Stomach (tissue), 9 donors: Measurements from ENCODE around the gene DNAAF8. TPM values are rescaled to one million over a fixed set of nuclear protein-coding genes. Genes with fewer than 3 reads are reported as not detected.

ENCODE experiments used
- DNase-seq, 2 donors: peaks; one replicate each; pipeline versions ENCODE4 v3.0.0 to v3.0.0-alpha.2; 2013 to 2019
- H3K27ac ChIP-seq, 5 donors: fragments of 200-600 bp in 4 of 5; sonication (generic) in 4 of 5; one replicate each; pipeline ENCODE4 v1.5.1; 2013 to 2019; ENCODE audit warnings: mild to moderate bottlenecking in 1 of 5, moderate library complexity in 1 of 5
- H3K27me3 ChIP-seq, 3 donors: fragments of 200-600 bp; sonication (generic); one replicate each; pipeline ENCODE4 v1.5.1; 2017 to 2019; ENCODE audit warnings: mixed run types in 1 of 3
- H3K36me3 ChIP-seq, 4 donors: fragments of 200-600 bp; sonication (generic); 1 replicate in 3 of 4; 2 replicates in 1 of 4; pipeline ENCODE4 v1.5.1; 2016 to 2019
- H3K4me1 ChIP-seq, 4 donors: fragments of 200-600 bp; sonication (generic); one replicate each; pipeline ENCODE4 v1.5.1; 2016 to 2019
- H3K4me3 ChIP-seq, 4 donors: fragments of 200-600 bp; sonication (generic) in 3 of 4; one replicate each; pipeline ENCODE4 v1.5.1; 2016 to 2019; ENCODE audit warnings: mild to moderate bottlenecking in 1 of 4
- H3K9me3 ChIP-seq, 4 donors: fragments of 200-600 bp; sonication (generic); one replicate each; pipeline ENCODE4 v1.5.1; 2016 to 2019
- EP300 ChIP-seq: sonication (generic); formaldehyde crosslinking; IDR thresholded peaks from one replicate; pipeline ENCODE4 v1.6.1; 2017; ENCODE audit warnings: antibody characterized with exemption
- POLR2A ChIP-seq, 4 donors: fragments of 450-650 bp; IDR thresholded peaks; one replicate each; pipeline ENCODE4 v1.6.1; 2016; ENCODE audit warnings: antibody characterized with exemption in 4 of 4, control low read depth in 2 of 4, mild to moderate bottlenecking in 1 of 4, moderate library complexity in 1 of 4
- POLR2AphosphoS5 ChIP-seq, 3 donors: sonication (generic); formaldehyde crosslinking; IDR thresholded peaks; one replicate each; pipeline ENCODE4 v1.6.1; 2016; ENCODE audit warnings: antibody characterized with exemption in 3 of 3
- WGBS, 5 donors: extraction: QIAGEN DNeasy Blood & Tissue Kit in 3 of 5; methylation state at CpG; one replicate each; pipeline versions ENCODE4 v1.1.5 to v1.1.7; 2013 to 2018; 5-methylcytosine and 5-hydroxymethylcytosine counted together
- intact Hi-C: fragments of 100-400 bp; cut with DNase I; formaldehyde crosslinking; loops from one replicate; pipeline ENCODE4 v1.15.1; 2023; ENCODE audit warnings: low total_unique reads
- polyA plus RNA-seq, 3 donors: library from polyadenylated mRNA; stranded (reverse); fragments of 200-250 nt; gene quantifications; one replicate each; pipeline ENCODE4 v1.2.3, GENCODE V29; 2013
- total RNA-seq, 5 donors: library from RNA; depleted of rRNA; stranded (reverse); fragments of >200 nt; gene quantifications; one replicate each; pipeline versions ENCODE4 v1.1.0 to v1.2.3, GENCODE V29; 2014 to 2016
- TF ChIP-seq, protein P1 (sequence below), 7 experiments: fragments of 450-650 bp in 4 of 7; fragments of 200-600 bp in 3 of 7; sonication (generic) in 3 of 7; IDR thresholded peaks; one replicate each; pipeline ENCODE4 v1.5.1; 2016 to 2019; ENCODE audit warnings: antibody characterized with exemption in 7 of 7, control low read depth in 2 of 7, mild to moderate bottlenecking in 1 of 7
- donor health status: healthy with polysubstance abuse.
- donor health status: Bipolar disorder and iron deficiency.
- donor health status: healthy.

Gene DNAAF8
- total and polyA plus RNA-seq, 8 donors: 0.68 to 1.8 (median 1.2) TPM; not detected in 5

DNA sequence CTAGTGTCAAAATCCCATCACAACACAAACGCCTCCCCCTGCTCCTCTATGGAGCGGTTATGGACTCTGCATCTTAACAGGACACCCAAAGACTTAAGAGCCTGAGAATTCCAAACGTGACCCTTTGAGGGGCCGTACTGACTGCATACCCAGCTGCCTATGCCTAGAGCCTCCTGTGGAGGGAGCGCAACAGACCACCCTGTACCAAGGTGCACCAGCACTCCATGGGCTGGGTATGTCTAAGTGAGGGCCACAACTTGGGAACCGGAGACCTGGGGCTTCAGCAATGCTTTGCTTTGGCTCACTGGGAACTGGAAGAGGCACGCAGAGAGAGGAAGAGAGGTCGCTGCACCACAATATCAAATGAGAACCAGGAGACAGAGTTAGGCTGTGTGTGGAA, 5.7 kb upstream of the DNAAF8 start:
- Histone ChIP-seq H3K27me3 (no peaks in the 10 kb centered on the region), H3K9me3 (no peaks in the 10 kb centered on the region), H3K4me1 (peaks cover 0 to 11% (median 10%) of the 10 kb centered on the region in 4 donors), H3K27ac (no peak overlapping the region), H3K36me3 (peaks cover 31 to 83% (median 73%) of the 10 kb centered on the region in 4 donors), H3K4me3 (no peak overlapping the region)
- 92 to 97% (median 95%) methylated on average over 8 of the region's 8 CpGs for WGBS, 5 donors
- TF ChIP-seq EP300 (no peak), POLR2AphosphoS5 (IDR thresholded peaks at IDR 0.05) (no peak), POLR2A (IDR thresholded peaks at IDR 0.05) (no peak)
- TF ChIP-seq, protein P1, sequence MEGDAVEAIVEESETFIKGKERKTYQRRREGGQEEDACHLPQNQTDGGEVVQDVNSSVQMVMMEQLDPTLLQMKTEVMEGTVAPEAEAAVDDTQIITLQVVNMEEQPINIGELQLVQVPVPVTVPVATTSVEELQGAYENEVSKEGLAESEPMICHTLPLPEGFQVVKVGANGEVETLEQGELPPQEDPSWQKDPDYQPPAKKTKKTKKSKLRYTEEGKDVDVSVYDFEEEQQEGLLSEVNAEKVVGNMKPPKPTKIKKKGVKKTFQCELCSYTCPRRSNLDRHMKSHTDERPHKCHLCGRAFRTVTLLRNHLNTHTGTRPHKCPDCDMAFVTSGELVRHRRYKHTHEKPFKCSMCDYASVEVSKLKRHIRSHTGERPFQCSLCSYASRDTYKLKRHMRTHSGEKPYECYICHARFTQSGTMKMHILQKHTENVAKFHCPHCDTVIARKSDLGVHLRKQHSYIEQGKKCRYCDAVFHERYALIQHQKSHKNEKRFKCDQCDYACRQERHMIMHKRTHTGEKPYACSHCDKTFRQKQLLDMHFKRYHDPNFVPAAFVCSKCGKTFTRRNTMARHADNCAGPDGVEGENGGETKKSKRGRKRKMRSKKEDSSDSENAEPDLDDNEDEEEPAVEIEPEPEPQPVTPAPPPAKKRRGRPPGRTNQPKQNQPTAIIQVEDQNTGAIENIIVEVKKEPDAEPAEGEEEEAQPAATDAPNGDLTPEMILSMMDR (IDR thresholded peaks at IDR 0.05): no peak
- intact Hi-C loops: no loop called here
- DNase-seq: no peak

DNA sequence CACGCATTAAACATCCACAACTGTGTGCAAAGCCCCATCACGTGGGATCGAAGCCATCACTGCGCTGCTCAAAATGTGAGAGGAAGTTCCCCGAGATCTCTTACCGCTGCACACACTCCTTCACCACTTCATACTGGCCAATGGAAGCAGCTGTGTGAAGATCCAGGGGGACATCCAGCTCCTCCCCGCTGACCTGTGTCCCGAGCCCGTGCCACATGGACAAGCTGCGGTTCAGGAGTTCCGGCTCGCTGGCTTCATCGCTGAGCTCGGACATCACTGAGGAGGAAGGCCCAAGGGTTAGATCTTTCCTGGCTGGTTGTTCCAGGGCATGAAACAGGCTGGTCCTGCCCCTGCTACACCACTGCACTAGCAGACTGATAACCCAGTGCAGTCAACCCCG, 4.5 kb upstream of the DNAAF8 start:
- Histone ChIP-seq H3K27ac (no peak overlapping the region), H3K4me1 (peaks cover under 1 to 15% (median 13%) of the 10 kb centered on the region in 4 donors), H3K4me3 (no peak overlapping the region), H3K27me3 (no peaks in the 10 kb centered on the region), H3K36me3 (peaks cover 23 to 71% (median 62%) of the 10 kb centered on the region in 4 donors), H3K9me3 (no peaks in the 10 kb centered on the region)
- WGBS, 5 donors: 92 to 94% (median 94%) methylated on average over 14 to 15 of the region's 15 CpGs
- DNase-seq: no peak
- intact Hi-C loops: no loop called here
- TF ChIP-seq POLR2A (IDR thresholded peaks at IDR 0.05) (no peak), EP300 (no peak), POLR2AphosphoS5 (IDR thresholded peaks at IDR 0.05) (no peak)
- TF ChIP-seq, protein P1 (IDR thresholded peaks at IDR 0.05): no peak

DNA sequence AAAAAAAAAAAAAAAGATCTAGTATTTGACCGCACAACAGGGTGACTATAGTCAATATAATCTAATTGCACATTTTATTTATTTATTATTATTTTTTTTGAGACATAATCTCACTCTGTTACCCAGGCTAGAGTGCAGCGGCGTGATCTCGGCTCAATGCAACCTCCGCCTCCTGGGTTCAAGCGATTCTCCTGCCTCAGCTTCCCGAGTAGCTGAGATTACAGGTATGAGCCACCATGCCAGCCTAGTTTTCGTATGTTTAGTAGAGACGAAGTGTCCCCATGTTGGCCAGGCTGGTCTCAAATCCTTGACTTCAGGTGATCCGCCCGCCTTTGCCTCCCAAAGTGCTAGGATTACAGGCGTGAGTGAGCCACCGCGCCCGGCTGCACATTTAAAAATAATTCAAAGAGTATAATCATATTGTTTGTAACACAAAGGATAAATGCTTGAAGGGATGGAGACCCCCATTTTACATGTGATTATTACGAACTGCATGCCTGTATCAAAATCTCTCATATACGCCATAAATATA, 1.1 kb upstream of the DNAAF8 start:
- TF ChIP-seq EP300: no peak
- no peak for TF ChIP-seq POLR2A (IDR thresholded peaks at IDR 0.05)
- no peak for TF ChIP-seq POLR2AphosphoS5 (IDR thresholded peaks at IDR 0.05)
- TF ChIP-seq, protein P1 (IDR thresholded peaks at IDR 0.05): no peak
- H3K27me3 ChIP-seq: no peaks in the 10 kb centered on the region
- WGBS, 5 donors: 20 to 30% (median 22%) methylated on average over 17 of the region's 17 CpGs
- H3K27ac ChIP-seq: peak overlapping the region in 3 of 5 donors; percentile 86 to 90 (median 88)
- peaks cover 9 to 37% (median 28%) of the 10 kb centered on the region in 4 donors for H3K36me3 ChIP-seq
- H3K9me3 ChIP-seq: no peaks in the 10 kb centered on the region
- H3K4me1 ChIP-seq: peaks cover 6 to 23% (median 20%) of the 10 kb centered on the region in 4 donors
- intact Hi-C loops: no loop called here
- DNase-seq: no peak
- H3K4me3 ChIP-seq: peak overlapping the region; percentile 96 to 98 (median 97)

DNA sequence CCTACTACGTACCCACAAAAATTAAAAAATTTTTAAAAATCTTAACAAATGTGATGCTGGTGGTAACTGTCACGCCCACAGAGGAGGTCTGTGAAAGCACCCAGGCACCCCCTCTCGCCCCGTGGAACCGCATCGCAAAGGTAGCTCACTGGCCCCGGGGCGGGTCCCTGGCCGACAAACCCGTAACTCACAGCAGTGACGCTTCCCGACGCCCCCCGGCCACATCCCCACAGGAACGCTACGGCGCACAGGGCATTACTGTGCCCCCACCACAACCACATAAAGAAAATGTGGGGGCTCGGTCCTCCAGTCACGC, 632 bp upstream of the DNAAF8 start:
- TF ChIP-seq EP300 (no peak), POLR2A (IDR thresholded peaks at IDR 0.05) (no peak), POLR2AphosphoS5 (IDR thresholded peaks at IDR 0.05) (no peak)
- TF ChIP-seq, protein P1 (IDR thresholded peaks at IDR 0.05): no peak
- Histone ChIP-seq H3K36me3 (peaks cover 5 to 33% (median 24%) of the 10 kb centered on the region in 4 donors), H3K9me3 (no peaks in the 10 kb centered on the region), H3K4me3 (peak overlapping the region; percentile 96 to 98 (median 97)), H3K27me3 (no peaks in the 10 kb centered on the region), H3K27ac (peak overlapping the region; percentile 80 to 93 (median 88)), H3K4me1 (peaks cover 6 to 23% (median 20%) of the 10 kb centered on the region in 4 donors)
- no peak for DNase-seq
- intact Hi-C loops: no loop called here
- 0 to 1% (median 0%) methylated on average over 17 to 19 of the region's 19 CpGs for WGBS, 5 donors
